ENCODE data around the gene TBXA2R.

TBXA2R gene

DNA sequence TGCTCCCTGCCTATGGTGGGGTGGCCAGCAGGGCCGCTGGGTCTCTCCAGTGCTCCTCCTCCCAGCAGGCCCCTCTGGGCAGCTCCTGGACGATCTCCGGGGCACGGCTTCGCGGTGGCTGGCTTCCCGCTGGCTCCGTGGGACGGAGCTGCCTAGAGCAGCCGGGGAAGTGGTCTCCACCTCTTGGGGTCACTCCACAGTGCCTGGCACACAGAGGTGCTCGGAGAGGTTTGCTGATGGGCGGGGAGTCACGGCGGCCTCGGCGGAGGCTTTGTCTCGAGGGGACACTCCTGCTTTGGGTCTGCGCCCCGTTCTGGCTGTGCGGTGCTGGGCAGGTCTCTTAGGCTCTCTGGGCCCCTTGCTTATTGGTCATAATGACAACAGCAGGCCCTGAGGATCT is 29.8 kb upstream of the TBXA2R start:
- Histone ChIP-seq H3K27me3 (ENCODE audit: insufficient read depth, poor library complexity, severe bottlenecking) (no peaks in the 10 kb centered on the region), H3K4me3 (replicated peaks; ENCODE audit: insufficient read depth, low read length) (no peak overlapping the region), H3K27ac (replicated peaks) (no peak overlapping the region)
- DNase-seq (ENCODE audit: low read depth in 1 of 2, low spot score in 1 of 2) = no peak
- TF ChIP-seq GABPA (IDR thresholded peaks at IDR 0.05; ENCODE audit: low read depth) = no peak
- no peak for TF ChIP-seq SPI1 (IDR thresholded peaks at IDR 0.05; ENCODE audit: borderline replicate concordance, low read depth)
- TF ChIP-seq REST (IDR thresholded peaks at IDR 0.05; ENCODE audit: insufficient replicate concordance, low read depth) = no peak
- TF ChIP-seq POLR2AphosphoS5 (IDR thresholded peaks at IDR 0.05; ENCODE audit: low read depth) = no peak

DNA sequence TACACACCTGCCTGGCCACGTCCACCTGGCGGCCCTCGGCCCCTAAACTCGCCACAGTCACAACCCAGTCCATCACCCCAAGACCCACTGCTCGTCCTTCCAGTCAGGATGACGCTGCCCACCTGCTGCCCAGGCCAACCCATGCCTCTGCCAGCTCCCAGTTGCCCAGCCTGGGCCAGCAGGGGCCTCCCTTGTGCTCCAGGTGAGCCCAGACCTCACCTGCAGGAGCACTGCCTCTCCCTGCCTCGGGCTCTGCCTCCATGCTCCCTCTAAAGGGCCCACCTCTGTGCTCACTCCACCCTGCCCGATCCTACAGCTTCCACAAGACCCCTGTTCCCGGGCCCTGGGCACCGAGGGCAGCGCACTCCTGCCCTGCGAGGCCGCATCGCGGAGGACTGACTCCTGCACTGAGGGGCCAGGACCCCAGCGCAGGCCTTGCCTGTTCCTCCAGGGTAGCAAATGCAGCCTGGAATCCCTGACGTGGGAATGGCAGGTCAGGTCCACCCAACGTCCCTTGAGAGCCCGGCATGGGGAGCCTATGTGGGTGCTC is 27.9 kb upstream of the TBXA2R start:
- H3K27ac ChIP-seq (replicated peaks) = no peak overlapping the region
- no peak overlapping the region for H3K4me3 ChIP-seq (replicated peaks; ENCODE audit: insufficient read depth, low read length)
- TF ChIP-seq GABPA (IDR thresholded peaks at IDR 0.05; ENCODE audit: low read depth) = no peak
- no peak for TF ChIP-seq POLR2AphosphoS5 (IDR thresholded peaks at IDR 0.05; ENCODE audit: low read depth)
- no peak for TF ChIP-seq REST (IDR thresholded peaks at IDR 0.05; ENCODE audit: insufficient replicate concordance, low read depth)
- no peak for TF ChIP-seq SPI1 (IDR thresholded peaks at IDR 0.05; ENCODE audit: borderline replicate concordance, low read depth)
- TF ChIP-seq CTCF (IDR thresholded peaks at IDR 0.05; ENCODE audit: insufficient read depth, low read length) = no peak
- DNase-seq (ENCODE audit: low read depth in 1 of 2, low spot score in 1 of 2) = no peak
- H3K27me3 ChIP-seq (ENCODE audit: insufficient read depth, poor library complexity, severe bottlenecking) = no peaks in the 10 kb centered on the region

- Histone ChIP-seq H3K27ac (replicated peaks) (no peak overlapping the region), H3K4me3 (replicated peaks; ENCODE audit: insufficient read depth, low read length) (no peak overlapping the region)
These were observed 26.9 kb upstream of the TBXA2R start for GRCh38 chr19:3633559-3633988.

More at GRCh38 chr19:3633559-3633988, 26.9 kb upstream of the TBXA2R start:
- DNase-seq (ENCODE audit: low read depth in 1 of 2, low spot score in 1 of 2) = no peak
- H3K27me3 ChIP-seq (ENCODE audit: insufficient read depth, poor library complexity, severe bottlenecking) = no peaks in the 10 kb centered on the region
- TF ChIP-seq REST (IDR thresholded peaks at IDR 0.05; ENCODE audit: insufficient replicate concordance, low read depth) (no peak), POLR2AphosphoS5 (IDR thresholded peaks at IDR 0.05; ENCODE audit: low read depth) (no peak), SPI1 (IDR thresholded peaks at IDR 0.05; ENCODE audit: borderline replicate concordance, low read depth) (no peak), GABPA (IDR thresholded peaks at IDR 0.05; ENCODE audit: low read depth) (no peak), CTCF (IDR thresholded peaks at IDR 0.05; ENCODE audit: insufficient read depth, low read length) (no peak)
